Middle frontal gyrus (tissue), 1 donor: Measurements from ENCODE around the gene IFIT1.
"Not testable (repeated sequence)": the region's sequence is repeated elsewhere in the genome, so short reads cannot be mapped to it uniquely, and the experiment has no call there.

Source experiments
- DNase-seq: peaks from one replicate; pipeline ENCODE4 v3.0.0-alpha.2; 2015; ENCODE audit warnings: low spot score; ENCODE audit errors: extremely low spot score

Gene IFIT1

DNA sequence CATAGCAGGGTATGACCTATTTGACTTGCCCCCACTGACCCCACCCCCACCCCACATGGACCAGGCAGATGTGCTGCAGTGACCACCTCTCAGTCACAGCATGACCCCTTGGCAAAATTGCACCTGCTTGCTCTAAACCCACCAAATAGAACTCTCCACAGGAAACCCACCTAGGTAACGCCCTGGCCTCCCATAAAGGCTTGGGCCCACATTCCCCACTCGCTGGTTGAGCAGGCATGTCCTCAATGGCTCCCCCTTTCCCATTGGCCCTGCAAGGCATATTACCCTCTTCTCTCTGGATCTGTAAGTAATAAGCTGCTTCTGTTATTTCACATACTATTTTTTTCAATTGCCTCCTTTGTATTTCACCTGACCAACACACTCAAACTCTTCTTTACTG is 2.7 kb downstream of the IFIT1 start:
- DNase-seq, result no peak

DNA sequence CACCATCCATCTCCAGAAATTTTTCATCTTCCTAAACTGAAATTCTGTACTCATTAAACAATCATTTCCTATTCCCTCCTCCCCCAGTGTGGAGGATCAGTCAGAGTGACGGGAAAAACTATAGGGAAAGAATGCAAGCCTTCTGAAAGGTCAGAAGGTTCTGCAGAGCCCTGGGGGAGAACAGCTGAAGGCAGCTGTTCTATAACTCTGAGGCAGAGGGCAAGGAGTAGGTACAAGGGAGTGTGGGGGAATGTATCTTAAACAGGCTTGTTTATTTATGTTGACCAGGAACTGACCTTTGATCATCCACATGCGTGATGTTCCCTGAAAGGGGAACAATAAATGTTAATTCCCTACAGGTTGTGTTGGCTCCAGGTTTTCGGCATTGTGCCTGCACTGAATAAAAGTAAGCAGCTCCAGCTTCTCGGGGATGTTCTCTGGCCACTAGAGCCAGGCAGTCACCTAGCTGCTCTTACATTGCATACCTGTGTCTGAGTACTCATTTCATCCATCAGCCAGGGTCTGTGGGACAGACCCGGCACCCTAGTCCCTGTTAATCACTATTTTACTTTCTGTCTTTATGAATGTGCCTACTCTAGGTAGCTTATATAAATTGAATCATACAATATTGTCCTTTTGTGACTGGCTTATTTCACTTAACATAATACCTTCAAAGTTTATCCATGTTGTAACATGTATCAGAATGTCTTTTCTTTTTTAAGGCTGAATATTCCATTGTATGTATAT is 5.8 kb downstream of the IFIT1 start:
- no peak for DNase-seq

DNA sequence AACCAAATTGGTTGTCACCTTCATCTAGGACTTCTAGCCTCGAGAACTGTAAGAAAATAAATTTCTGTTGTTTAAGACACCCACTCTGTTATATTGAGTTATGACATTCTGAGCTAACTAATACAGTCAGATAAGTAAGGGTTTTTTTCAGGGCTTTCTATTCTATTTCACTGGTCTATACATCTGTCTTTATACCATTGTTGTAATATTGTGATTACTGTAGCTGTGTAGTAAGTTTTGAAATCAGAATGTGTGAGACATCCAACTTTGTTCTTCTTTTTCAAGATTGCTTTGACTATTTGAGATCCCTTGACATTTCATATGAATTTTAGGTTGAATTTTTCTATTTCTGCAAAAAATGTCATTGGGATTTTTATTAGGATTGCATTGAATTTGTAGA is 7.5 kb downstream of the IFIT1 start:
- DNase-seq, result no peak

DNA sequence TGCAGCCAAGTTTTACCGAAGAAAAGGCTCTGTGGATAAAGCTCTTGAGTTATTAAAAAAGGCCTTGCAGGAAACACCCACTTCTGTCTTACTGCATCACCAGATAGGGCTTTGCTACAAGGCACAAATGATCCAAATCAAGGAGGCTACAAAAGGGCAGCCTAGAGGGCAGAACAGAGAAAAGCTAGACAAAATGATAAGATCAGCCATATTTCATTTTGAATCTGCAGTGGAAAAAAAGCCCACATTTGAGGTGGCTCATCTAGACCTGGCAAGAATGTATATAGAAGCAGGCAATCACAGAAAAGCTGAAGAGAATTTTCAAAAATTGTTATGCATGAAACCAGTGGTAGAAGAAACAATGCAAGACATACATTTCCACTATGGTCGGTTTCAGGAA is 10.6 kb downstream of the IFIT1 start:
- no peak for DNase-seq

DNA sequence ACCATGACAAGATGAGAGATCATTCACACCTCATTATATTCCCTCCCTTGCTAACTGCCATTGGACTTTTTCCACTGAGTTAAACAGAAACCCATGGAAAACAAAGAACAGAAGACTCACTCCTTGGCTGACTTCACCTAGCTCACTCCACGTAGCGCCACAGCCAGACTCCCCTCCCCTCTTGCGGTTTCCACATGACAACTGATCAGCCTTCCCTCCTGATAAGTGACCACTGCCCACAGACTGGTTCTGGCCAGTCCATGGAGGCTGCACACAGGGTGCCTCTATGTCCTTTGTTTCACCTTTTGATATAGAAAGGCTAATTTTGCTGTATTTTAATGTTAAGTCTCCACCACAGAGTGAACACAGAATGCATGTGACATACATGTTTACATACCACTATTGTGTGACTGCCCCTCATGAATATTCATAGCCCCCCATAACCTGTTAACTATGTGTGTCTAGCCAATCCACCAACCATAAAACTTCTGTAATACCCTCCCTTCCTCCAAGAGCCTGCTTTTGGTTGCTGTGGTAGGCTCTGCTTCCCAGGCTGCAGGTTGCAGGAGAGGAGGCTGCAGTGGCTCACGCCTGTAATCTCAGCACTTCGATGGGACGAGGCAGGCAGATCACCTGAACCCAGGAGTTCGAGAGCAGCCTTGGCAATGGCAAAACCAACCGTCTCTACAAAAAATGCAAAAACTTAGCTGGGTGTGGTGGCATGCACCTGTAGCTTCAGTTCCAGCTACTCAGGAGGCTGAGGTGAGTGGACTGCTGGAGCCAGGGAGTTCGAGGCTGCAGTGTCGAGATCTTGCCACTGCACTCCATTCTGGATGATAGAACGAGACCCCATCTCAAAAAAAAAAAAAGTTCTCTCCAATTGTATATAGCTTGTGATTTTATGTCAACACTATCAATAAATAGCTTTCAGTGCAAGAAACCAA is 12.0 kb downstream of the IFIT1 start:
- DNase-seq, result no peak

DNA sequence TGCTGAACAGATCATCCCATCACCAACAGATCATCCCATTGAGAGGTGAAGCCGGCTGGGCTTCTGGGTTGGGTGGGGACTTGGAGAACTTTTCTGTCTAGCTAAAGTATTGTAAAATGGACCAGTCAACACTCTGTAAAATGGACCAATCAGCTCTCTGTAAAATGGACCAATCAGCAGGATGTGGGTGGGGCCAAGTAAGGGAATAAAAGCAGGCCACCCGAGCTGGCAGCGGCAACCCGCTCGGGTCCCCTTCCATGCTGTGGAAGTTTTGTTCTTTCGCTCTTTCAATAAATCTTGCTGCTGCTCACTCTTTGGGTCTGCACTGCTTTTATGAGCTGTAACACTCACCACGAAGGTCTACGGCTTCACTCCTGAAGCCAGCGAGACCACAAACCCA is 13.8 kb downstream of the IFIT1 start:
- DNase-seq, result not testable (repeated sequence)

DNA sequence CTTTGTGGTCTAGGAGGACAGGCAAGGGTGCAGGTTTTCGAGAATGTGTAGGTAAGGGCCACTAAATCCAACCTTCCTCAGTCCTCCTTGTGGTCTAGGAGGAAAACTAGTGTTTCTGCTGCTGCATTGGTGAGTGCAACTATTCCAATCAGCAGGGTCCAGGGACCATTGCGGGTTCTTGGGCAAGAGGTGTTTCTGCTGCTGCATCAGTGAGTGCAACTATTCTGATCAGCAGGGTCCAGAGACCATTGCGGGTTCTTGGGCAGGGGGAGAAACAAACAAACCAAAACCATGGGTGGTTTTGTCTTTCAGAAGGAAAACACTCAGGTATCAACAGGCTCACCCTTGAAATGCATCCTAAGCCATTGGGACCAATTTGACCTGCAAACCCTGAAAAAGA is 15.4 kb downstream of the IFIT1 start:
- not testable (repeated sequence) for DNase-seq

DNA sequence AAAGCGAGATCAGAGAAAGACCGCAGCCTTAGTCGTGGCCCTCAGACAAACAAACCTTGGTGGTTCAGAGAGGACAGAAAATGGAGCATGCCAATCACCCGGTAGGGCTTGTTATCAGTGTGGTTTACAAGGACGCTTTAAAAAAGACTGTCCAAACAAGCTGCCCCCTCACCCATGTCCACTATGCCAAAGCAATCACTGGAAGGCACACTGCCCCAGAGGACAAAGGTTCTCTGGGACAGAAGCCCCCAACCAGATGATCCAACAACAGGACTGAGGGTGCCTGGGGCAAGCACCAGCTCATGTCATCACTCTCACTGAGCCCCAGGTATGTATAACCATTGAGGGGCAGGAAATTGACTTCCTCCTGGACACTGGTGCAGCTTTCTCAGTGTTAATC is 16.9 kb downstream of the IFIT1 start:
- not testable (repeated sequence) for DNase-seq

DNA sequence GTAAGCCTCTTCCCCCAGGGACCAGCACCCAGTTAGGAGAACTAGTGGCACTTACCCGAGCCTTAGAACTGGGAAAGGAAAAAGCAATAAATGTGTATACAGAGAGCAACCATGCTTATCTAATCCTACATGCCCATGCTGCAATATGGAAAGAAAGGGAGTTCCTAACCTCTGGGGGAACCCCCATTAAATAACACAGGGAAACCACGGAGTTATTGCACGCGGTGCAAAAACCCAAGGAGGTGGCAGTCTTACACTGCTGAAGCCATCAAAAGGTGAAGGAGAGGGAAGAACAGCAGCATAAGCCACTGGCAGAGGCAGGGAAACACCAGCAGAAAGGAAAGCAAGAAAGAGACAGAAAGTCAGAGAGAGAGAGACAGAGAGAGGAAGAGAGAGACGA is 18.1 kb downstream of the IFIT1 start:
- not testable (repeated sequence) for DNase-seq

DNA sequence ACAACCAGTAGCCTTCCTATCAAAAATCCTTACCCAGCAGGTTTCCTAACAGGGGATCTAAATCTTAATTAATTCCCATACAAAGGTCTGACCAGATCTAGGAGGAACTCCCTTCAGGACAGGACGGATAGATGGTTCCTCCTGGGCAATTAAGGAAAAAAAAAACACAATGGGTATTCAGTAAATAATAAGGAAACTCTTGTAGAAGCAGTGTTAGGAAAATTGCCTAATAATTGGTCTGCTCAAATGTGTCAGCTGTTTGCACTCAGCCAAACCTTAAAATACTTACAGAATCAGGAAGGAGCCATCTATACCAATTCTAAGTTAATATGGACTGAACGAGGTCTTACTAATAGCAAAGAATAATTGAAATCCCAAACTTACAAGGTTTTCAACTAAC is 18.7 kb downstream of the IFIT1 start:
- not testable (repeated sequence) for DNase-seq

DNA sequence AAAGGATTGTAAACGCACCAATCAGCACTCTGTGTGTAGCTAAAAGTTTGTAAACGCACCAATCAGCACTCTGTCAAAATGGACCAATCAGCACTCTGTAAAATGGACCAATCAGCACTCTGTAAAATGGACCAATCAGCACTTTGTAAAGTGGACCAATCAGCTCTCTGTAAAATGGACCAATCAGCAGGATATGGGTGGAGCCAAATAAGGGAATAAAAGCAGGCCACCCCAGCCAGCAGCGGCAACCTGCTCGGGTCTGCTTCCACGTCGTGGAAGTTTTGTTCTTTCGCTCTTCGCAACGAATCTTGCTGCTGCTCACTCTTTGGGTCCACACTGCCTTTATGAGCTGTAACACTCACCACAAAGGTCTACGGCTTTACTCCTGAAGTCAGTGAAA is 19.9 kb downstream of the IFIT1 start:
- not testable (repeated sequence) for DNase-seq

DNA sequence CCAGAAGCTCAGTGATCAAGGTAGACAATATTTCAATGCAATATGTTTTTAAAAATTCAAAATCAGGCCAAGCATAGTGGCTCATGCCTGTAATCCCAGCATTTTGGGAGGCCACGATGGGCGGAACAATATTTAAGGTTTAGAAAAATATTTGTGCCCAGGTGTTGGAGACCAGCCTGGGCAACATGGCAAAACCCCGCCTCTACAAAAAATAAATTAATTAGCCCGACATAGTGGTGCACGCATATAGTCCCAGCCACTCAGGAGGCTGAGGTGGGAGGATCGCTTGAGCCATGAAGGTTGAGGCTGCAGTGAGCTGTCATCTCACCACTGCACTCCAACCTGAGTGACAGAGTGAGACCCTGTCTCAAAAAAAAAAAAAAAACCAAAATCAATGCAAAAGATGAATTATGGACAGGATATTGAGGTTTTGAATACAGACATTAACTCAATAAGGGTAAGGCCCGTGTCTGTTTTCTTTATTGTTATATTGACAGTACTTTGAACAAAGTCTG is 21.0 kb downstream of the IFIT1 start:
- DNase-seq, result no peak

DNA sequence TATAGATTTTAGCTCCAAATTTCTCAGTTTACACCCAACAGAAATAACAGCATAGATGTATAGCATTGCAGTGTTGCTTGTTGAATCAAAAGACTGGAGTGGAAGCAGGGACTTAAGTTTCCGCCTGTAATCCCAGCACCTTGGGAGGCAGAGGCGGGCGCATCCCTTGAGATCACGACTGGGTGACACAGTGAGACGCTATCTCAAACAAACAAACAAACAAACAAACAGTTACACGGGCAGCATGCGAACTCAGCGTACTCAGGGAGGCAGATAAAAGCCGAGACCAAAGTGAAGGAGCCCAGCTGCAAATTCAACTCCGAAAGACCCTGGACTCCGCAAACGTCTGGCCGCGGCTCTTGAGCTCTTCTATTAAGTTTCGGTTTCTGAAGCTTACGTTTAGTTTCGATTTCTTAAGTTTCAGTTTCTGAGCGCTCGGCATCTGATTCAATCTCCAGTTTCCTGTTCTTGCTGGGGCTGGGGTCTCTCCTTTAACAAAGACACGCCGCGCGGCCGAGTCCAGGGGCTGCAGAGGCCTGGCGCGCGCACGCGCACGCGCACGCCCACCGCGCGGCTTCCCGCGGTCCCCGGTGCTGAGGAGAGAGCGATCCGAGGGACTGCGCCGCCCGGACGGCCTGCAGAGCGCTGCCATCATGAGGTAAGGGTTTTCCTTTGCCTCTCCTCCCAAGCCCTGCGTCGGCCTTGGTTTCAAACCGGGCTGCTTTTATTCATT is 21.9 kb downstream of the IFIT1 start, which contains the start of gene IFIT5:
Gene IFIT5 (plus strand): TSS at position 423 of the 733 bp plus-strand sequence. CDS start 231 bp downstream, at position 654.
- DNase-seq, result peak; percentile 48

DNA sequence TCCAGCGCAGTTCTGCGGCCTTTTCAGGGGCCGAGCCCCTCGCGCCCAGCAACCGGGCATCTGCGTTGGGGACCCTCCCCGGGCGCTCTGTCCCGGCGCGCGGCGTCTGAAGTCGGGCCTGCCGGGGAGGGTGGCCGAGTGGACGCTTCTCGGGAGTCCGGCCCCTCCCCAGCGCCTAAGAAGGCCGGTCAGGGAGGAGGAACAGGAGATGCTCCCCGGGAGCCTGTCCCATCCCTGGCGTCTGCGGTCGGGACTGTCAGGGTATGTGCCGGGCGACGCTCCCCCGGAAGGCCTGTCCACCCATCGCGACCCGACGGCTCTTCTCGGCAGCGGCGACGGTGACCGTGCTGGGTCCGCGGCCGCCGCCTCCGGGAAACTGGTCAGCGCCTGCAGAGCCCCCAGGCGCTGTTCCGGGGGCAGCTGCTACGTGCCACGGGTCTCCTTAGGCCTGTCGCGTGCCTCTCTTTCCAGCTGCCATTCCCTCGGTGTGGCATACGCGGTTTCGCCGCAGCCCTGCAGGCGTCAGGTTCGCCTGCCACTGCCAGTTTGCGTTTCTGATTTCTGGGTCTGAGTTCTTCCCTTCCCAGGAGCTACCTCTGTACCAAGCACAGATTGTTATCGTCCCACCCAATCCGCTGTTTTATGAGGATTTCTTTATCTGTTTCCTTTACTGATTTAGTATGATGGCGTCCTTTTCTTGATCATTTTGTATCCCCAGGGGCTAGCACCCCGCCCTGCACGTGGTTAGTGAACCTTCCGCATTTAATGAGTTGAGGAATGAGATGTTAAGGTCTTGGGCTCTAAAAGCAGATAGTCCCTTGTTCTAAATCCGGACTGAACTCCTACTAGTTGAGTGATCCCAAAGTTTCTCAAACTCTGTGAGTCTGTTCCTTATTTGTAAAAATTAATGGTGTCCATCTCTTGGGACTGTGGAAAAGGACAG is 22.7 kb downstream of the IFIT1 start:
- peak; percentile 3 for DNase-seq

DNA sequence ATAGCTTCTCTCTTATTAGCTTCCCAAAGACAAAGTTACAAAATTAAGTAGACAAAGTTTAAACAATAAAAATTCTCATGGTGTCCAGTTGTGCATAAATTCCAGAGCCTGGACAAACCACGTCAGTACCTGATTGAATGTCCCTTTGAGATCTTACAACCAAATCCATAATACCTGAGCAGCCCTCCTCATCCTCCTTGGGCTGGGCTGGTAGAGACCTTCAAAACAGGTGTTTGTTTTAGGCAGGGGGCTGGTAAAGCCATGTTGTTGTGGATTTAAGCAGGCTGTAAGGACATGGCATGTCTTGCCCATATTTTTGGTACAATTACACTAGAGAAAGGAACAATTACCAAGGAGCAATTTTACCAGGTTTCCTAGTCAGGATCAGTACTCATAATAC is 24.0 kb downstream of the IFIT1 start:
- no peak for DNase-seq

DNA sequence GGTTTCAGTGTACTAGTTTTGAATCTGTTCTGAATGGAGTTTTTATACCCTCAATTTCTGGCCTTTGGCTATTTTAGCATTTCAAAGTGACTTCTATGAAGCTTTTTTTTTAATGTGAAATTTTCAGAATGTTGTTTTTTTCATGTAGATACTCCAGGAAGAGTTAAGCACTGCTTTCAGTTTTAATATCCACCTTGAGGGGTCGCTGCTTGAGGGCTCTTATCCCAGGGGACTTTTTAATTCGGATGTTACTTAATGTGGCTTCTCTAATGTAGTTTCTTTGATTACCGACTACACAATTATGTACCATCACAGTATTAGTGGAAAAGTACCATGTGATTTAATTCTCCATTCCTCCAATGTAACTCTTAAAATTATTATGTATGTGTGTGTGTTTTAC is 27.1 kb downstream of the IFIT1 start:
- DNase-seq, result no peak

DNA sequence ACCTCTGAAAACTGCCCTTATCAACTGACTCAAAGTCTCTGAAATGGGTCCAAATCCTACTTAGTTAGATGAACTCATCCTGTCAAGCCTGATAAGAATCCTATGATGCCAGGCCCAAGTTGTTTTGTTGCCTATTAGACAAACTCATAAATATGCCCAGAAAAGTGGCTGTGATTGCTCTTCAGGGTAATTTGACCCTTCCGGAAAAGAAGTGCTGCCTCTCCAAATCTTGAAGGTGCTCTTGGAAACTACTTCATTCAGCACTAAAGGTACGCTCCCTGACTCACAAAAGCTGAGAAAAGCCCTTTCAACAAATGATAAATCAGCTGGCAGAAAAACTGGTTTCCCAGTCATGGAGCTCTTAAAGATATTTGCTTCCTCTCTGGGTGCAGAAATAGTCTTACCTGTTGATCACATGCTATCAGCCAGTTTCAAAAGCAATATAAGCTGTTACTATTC is 28.6 kb downstream of the IFIT1 start:
- DNase-seq, result no peak

DNA sequence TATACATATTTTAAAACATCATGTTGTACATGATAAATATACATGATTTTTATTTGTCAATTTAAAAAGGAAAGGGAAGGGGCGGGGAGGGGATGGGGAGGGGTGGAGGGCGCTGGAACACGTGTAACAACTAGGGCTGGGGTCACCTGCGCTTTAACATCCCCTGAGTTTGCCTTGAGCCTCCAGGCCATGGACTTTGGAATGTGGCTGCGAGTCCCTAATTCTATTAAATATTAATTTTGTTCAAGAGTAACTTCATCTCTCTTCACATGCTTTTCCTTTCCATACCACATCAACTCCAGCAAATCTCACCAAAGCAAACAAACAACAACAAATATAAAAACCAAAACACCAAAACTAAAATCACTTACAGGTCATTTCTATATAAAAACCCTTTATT is 32.6 kb downstream of the IFIT1 start:
- DNase-seq, result no peak

DNA sequence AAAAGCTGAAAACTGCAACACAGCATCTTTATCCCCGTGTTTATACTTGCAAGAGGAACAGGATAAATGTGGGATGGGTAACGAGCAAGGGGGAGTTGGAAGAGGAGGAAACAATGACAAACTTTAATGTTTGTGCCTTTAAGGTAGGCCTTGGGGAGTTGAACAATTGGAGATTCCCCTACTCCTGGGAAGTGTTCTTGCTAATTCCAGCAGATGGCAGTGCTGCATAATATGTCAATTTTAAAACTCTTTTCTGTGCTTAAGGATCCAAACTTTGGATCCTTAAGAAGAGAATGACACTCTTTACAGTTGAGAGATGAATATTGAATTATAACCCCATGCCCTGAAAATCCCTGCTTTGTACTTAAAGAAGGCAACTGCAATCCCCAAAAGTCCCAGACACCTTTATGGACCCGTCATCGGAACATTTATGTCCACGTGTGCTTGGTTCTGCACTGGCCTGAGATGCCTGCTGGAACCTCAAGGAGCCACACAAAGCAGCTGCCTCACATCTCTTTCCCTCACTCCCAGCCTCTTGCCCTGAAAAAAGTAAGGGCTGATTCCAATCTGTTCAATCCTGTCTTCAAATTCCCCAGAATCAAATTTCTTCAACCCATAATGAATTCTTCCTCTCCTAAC is 33.9 kb downstream of the IFIT1 start:
- peak; percentile 40 for DNase-seq

DNA sequence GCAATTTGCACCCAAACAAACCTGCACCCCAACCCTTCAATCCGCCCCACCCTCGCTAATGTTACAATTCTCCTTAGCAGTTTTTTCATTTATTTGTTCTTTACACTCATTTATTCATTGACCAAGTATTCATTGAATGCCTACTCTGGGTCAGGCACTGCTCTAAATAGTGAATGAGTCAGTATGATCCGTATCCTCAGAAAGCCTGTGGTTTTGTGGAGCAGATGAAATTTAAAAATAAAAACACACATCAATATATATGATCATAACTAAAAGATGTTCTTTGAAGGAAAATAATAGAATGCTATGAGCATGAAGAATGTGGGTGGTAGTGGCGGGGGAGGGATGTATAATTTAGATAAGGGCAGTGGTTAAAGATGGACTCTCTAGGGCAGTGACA is 35.2 kb downstream of the IFIT1 start:
- DNase-seq, result no peak
